GM18861 (cell line): Measurements from ENCODE around the gene TBX2.

Experiments used
- ATAC-seq: cut with Tn5 transposase; IDR thresholded peaks from one replicate; pipeline ENCODE4 v1.9.1; 2021; ENCODE audit not compliant: unreplicated experiment

The TBX2 gene

DNA sequence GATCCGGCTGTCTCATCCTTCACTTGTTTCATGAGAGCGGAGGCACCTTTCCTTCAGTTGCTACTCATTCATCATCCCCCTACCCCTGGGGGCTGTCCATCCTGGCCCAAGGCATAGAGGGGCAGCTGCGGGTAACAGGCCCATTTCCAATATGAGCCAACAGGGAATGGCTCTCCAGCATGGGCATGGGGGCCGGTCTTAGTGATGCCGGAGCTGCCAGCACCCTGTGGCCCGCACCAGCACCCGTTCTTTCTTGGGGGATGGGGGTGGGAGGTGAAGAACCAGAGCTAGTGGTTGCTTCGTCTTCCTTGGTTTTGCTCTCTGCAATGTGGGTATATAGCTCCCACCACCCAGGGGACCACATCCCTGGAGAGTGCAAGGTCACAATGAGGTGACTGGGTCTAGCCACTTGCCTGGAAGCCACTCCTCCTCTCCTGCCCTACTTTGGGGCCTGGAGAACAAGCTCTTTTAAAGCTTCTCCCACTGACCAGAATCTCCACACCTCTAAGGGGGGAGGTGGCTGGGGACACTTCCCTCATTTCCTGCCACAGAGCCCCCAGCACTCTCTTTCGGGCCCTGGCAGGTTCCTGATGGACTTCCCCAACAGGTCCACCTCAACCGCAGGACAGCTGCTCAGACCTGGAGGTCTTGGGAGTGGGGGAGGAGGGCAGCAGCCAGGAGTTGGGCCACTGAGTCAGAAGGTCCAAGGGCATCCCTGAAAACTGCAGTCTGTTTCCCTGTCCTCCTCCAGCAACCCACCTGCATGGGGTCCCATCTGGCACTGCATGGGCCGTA, 11.9 kb upstream of the TBX2 start:
- ATAC-seq = no peak

DNA sequence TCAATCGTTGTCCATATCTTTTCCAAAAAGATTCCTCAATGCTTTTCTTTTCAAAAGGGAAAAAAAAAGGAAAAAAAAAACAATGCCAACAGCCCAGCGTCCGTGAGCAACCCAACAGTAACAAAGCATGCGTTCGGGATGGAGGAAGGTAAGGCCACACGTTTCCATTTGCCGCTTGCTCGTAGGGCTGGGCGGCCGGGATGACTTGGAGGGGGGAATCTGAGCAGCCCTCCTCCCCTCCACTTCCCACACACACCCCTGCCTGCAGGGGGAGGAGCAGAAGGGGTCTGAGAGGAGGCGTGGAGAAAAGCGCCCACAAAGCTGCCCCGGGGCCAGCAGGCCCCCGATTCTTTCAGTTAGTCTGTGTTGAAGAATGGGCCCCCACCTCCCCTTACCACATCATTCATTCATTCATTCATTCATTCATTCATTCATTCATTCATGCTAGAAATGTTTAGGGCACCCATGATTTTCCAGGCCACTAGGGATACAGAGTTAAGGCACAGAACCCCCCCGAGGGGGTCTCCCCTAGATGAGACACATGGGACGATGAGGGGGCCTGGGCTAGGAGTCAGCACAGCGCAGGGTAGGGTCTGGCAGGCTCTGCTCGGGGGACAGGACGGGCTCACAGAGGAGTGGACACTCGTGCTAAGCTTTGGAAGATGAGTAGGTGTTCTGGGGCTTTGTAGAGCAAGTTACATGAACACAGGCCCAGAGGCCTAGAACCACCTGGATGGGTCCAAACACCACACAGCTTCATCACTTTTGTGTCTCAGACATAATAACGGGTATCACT, 10.9 kb upstream of the TBX2 start:
- no peak for ATAC-seq

GRCh38 chr17:61389670-61390478, 9.8 kb upstream of the TBX2 start:
- ATAC-seq = no peak

DNA sequence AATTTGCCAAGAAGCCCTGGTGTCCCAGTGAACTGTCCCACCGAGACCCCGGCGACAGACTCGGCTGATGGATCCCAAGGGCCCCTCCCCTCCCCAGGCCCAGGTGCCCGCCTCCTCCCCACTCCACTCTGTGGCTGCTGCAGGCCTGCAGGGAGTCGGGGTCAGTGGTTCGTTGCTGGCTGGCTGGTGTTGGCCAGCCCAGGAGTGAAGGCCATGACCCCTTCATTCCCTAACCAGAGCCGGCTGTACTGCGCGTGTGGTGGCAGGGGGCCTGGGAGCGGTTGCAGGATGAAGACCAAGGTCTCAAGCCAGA, 9.2 kb upstream of the TBX2 start:
- no peak for ATAC-seq

GRCh38 chr17:61391595-61392291, 7.9 kb upstream of the TBX2 start:
- no peak for ATAC-seq

DNA sequence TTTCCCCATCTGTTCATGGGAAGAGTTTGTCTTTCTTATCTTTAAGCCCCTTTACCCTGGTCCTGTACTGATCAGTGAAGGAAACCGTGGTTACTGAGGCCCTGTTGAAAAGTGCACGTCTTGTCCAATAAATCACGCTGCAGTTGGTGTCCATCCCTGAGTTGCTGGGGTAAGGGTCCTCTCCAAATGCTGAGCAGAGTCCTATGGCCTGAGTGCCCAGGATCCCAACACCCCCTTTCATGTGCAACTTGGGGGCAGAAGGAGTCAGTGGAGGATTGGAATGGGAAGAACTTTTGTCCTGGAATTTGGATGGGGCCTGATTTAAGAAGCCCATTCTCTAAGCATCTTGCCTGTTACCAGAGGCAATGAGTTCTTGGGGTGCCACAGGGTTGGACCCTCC, 7.0 kb upstream of the TBX2 start:
- no peak for ATAC-seq

DNA sequence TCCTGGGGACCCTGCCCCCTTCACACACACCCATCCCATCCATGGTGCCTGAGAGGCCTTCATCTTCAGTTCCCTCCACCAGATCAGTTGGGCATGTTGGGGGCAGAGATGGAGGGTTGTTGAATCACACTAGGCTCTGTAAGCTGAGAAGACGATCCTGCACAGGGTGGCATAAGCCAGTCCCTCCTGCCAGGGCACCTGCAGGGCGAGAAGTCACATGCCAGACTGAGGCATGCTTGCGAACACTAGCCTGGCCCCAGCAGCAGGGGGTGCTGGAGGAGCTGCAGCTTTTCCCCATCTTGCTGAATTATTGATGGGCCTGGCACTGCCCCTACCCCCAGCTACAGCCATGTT, 6.1 kb upstream of the TBX2 start:
- no peak for ATAC-seq

DNA sequence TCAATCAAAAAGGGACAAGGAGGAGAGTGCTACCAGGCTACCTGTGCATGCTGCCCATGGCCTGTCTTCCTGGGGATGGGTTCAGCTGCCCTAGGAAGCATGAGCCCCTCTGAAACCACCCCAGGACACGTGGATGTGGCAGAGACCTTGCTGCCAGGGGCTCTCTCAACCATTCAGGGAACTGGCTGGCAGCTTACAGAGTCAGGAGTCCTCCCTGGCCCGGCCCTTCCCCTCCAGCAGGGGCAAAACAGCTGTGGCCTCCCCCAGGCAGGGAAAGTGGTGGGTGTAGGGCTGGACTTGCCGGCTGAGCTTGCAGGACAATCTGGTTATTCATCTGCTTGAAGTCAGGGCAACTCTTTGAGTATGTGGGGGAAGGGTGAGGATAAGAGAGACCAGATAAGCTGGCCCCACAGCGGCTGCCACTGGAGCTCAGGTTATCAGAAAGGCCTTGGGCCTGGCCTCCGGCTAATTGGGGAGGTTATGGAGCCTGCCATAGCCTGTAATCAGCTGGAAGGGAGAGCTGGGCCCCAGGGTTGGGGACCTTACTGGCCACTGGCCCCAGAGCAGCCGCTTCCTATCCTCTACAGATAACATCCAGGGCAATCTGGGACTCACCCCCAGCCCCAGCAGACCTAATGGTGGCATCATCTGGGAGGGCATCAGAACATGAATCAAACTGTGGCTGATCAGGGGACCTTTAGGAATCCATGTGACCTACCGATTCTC, 5.6 kb upstream of the TBX2 start:
- no peak for ATAC-seq

GRCh38 chr17:61394630-61395408, 4.8 kb upstream of the TBX2 start:
- ATAC-seq = no peak

GRCh38 chr17:61395409-61395982, 4.1 kb upstream of the TBX2 start:
- ATAC-seq = no peak

DNA sequence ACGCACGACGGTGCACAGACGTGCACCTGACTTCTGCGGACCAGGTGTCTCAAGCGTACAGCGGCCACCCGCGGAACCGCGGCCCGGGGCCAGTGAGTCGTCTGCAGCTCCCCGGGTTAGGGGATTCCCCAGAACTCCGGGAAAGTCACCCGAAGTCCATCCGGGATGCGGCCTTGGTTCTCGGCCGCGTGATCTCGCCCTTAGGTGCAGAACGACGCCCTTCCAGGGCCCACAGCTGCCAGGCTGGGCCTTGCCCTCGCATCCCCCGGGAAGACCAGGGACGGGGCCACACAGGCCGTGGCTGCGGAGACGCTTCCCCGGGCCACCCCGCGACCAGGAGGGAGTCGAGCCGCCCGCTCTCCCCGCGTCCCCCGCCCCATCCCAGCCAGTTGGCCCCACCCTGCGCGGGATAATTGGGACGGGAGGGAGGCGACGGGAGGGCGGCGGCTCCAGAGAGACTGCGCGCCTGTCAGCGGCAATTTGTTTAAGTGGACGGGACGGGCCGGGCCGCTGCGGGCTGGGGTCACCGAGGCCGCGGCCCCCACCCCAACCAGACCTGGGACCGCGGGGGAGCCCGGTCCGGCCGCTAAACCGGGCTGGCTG, 3.6 kb upstream of the TBX2 start:
- no peak for ATAC-seq

- ATAC-seq = no peak
These were observed 3.0 kb upstream of the TBX2 start for GRCh38 chr17:61396586-61397085.

GRCh38 chr17:61397086-61397842, 2.4 kb upstream of the TBX2 start:
- no peak for ATAC-seq

GRCh38 chr17:61398721-61399130, 917 bp upstream of the TBX2 start:
- ATAC-seq = no peak

DNA sequence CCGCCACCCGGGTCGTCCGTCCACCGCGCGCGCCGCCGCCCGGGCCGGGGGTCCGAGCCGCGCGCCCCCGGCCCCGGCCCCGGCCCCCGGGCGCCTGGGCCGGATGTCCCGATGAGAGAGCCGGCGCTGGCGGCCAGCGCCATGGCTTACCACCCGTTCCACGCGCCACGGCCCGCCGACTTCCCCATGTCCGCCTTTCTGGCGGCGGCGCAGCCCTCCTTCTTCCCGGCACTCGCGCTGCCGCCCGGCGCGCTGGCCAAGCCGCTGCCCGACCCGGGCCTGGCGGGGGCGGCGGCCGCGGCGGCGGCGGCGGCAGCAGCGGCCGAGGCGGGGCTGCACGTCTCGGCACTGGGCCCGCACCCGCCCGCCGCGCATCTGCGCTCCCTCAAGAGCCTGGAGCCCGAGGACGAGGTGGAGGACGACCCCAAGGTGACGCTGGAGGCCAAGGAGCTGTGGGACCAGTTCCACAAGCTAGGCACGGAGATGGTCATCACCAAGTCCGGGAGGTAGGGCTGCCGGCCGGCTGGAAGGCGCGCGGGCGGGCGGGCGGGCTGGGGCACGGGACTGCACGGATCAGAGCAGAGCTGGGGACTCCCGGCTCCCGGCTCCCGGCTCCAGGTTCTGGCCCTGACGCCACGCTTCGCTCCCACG, 548 bp downstream of the TBX2 start:
- ATAC-seq = no peak

DNA sequence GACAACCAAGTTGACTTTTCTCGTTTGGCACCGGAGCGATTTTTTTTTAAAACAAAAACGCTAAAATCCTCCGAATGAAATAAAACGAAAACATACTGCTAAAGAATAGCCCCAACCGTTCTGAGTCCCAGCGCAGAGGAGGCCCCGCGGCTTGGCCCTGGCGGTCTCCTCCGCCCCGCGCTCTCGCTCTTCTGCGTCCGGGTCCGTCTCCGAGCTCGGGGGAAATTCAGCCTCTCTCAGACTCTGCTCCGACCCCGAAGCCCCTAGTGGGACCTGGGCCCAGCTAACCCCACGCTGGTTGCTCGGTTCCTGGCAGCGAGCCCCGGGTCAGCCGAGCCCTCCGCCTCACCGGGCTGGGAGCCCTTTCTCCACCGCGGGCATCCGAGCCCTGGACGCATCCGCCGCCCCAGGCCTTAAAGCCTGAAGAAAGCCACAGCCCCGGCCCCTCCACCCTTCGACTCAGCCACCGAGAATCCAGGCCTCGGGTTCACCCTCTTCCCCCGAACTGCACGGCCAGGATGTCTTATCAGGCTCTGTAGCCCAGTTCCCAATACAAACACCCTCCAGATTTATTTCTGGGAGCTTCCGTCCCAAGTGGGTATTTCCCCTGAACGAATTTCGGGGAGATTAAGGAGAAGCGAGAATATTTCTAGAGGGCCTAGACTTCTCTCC, 1.2 kb downstream of the TBX2 start:
- no peak for ATAC-seq
